ENCODE results near the gene RFTN1.

RFTN1 gene

DNA sequence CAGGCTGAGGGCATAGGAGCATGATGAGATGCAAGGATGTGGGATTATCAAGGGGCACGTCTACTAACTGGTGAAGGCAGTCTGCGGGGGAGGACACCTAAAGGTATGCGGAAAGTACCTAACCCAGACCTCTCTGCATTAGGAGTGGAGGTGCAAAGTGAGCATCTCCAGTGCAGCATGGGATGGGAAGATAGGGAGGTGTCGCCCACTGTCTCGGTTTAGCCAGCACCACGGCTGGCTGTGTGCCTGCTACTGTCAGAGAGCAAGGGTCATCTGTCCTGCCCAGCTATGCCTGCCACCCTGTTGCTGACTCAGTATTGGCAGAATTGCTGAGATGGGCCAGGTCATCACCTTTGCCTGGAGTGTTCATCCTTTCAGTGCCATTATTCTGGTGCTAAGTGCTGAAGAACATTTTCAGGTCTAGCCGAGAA is 208.4 kb downstream of the RFTN1 start:
- peak in 1 of 2 donors; percentile 35 for DNase-seq (ENCODE audit: low read depth in 2 of 2)

DNA sequence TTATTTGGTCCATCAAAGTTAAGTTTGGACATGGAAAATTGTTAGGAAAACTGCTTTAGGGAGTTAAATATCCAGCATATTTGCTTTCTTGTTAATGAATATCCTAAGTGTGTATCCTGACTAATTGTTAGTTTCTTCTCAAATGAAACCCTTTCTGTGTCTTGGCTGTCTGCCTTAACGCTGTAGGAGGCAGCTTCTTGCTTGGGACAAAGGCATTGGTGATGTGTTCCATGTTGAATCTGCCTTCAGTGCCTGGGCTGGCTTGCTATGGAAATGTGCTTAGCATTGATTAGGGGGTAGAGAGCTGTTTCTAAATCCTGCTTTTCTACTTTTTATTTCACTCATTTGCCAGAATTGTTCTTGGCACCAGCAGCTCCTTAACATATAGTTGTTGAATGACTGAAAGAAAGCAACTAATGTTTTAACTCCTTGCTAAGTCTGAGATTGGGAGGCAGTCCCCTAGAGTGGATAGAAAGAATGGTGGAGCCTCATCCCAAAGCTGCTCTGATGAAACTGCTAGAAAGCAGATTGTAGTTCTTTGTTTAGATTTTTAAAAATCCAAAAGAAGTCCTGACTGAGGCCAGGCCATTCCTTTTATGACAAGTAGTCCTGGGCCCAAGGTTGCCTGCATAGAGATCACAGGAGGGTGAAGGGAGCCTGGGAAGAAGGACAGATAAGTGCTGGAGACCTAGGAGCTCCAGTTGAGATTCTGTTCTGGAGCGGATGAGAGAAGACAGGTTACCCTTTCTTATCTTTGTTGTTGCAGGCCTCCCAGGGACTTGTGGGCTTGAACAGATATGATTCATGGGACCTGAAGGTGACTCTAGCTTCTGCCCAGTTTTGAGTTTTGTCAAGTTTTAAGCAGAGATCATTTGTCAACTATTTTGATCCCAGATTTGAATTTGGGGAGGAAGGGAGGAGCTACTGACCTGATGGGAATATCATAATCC is 209.2 kb downstream of the RFTN1 start:
- no peak for DNase-seq (ENCODE audit: low read depth in 2 of 2)

- no peak for DNase-seq (ENCODE audit: low read depth in 2 of 2)
These were observed 210.4 kb downstream of the RFTN1 start for GRCh38 chr3:16303037-16303575.

- no peak for DNase-seq (ENCODE audit: low read depth in 2 of 2)
These were observed 211.3 kb downstream of the RFTN1 start for GRCh38 chr3:16302082-16302631.

- no peak for DNase-seq (ENCODE audit: low read depth in 2 of 2)
These were observed 212.0 kb downstream of the RFTN1 start for GRCh38 chr3:16301507-16301906.

GRCh38 chr3:16300881-16301359 is 212.6 kb downstream of the RFTN1 start:
- no peak for DNase-seq (ENCODE audit: low read depth in 2 of 2)

GRCh38 chr3:16300307-16300706 is 213.2 kb downstream of the RFTN1 start:
- no peak for DNase-seq (ENCODE audit: low read depth in 2 of 2)

DNA sequence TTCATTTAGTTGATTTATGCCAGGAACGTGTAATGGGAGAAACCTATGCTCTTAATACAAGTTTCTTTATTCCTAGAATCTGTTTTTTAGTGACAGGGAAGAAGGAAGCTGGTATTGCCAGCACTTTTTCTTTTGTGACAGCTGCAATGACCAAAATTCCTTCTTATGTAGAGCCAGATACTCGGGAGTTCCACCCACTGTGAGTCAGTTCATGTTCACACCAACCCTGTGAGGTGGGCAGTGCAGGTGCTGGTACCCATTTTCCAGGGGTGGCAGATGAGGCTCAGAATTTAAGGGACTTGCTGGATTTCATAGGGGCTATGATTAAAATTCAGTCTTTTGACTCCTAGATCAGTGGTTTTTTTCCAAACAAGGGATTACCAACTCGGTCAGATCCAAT is 213.8 kb downstream of the RFTN1 start:
- no peak for DNase-seq (ENCODE audit: low read depth in 2 of 2)

GRCh38 chr3:16298891-16299290 is 214.6 kb downstream of the RFTN1 start:
- DNase-seq (ENCODE audit: low read depth in 2 of 2), result no peak

- no peak for DNase-seq (ENCODE audit: low read depth in 2 of 2)
These were observed 215.3 kb downstream of the RFTN1 start for GRCh38 chr3:16297997-16298885.

DNA sequence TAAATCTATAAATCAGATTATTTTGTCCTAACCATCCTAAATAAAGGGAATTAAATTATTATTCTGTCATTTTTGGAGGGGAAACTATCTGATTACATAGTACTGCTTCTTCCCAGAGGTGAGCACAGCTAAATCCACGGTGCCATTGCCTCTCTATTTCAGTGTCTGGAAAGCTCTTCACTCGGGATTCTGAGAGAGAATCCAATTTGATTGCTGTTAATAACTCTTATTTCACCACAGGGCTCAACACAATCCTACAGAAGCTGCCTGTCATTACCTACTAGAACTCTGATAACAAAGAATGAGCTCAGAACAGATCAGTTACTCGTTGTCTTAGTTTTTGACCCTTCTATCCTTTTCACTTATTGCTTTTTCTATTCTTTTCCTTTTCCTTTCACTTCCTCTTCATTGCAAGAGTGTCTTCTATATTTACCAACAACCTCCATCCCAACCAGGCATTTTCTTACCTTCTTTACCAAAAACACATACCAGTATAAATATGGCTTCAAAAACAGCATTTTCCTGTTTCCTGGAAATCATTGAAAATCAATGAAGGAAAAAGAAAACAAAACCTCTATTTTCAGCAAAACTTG is 218.1 kb downstream of the RFTN1 start:
- DNase-seq (ENCODE audit: low read depth in 2 of 2), result no peak

DNA sequence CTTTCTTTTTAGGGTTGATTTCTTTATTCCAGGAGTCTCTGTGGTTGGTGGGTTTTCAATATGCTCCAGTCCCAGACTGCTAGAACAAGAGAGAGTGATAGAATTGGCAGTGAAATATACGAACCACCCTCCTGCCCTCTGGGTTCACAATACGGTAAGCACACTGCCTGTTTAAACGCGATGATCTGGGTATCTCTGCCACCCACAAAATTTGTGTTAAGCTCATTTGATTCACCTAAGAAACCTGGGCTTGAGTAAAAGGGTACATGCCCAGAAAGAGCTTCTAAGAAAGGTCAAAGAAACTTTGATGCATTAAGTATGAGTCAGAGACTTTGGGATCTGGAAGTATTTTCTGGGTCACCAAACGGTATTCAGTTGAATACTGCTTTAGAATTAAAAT is 218.7 kb downstream of the RFTN1 start:
- DNase-seq (ENCODE audit: low read depth in 2 of 2), result no peak

- no peak for DNase-seq (ENCODE audit: low read depth in 2 of 2)
These were observed 222.7 kb downstream of the RFTN1 start for GRCh38 chr3:16290827-16291196.

DNA sequence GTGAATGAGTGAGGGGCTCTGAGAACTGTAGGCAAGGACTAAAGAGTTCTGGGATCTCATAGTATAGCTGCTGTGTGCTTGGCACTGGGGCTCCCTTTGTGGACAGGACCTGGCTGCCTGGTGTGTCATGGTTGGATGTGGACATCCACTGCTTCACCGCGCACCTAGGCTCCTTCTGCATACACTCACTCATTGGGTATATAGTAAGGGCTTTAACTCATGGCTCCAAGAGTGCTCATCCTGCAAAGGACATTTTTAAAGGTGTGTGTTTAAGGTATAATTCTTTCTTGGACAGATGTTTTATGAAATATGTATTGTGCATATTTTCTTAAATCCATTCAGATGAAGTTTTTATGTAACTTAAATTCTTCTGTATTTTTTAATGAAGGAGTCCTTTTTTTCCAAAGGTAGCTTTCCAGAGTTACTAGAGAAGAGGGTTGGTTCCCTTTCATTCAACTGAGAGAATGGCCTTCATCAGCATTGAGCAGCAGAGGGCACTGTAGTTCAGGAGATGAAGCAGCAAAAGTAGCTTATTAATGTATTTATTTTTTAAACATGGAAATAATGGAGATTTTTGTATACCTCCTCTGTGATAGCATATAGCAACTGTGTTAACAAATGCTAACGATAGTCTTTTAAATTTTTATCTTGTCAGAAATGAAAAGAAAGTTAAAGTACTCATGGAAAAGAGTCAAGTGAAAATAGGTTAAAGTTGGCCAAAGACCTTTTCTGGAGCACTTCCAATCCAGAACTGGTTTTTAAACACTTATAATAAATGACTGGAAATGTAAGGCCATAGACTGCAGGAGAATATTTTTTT is 223.3 kb downstream of the RFTN1 start:
- DNase-seq (ENCODE audit: low read depth in 2 of 2), result no peak

DNA sequence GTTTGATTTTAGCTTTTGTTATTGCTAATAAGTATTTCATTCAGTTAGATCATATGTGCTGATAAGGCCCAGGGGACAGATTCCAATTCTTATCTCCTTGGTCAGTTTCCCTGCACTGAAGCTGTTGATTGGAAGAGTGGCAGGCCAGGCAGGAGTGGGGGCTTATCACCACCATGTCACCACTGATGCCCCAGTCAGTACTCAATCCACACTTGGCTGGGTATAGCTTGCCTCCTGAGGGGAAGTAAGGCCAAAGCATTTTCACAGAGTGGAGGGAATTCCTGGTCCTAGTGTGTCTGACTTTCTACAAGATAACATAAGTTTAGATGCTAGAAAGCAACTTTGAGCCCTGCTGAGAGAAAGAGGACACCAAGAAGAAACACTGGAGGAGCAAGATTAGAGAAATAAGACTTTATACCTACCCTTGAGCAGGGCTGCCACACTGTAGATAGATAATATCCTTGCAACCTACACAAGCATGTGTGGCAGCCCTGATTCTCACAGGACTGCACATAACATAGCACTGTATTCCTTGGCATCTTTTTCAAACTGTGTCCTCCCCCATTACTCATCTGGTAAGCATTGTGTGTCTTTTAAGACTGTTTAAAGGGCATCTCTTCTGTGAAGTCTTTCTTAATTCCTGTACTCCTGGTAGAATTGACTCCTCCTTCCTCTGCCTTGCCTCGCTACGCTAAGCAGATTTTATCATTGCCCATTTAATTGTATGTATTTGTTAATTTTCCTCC is 224.2 kb downstream of the RFTN1 start:
- no peak for DNase-seq (ENCODE audit: low read depth in 2 of 2)

DNA sequence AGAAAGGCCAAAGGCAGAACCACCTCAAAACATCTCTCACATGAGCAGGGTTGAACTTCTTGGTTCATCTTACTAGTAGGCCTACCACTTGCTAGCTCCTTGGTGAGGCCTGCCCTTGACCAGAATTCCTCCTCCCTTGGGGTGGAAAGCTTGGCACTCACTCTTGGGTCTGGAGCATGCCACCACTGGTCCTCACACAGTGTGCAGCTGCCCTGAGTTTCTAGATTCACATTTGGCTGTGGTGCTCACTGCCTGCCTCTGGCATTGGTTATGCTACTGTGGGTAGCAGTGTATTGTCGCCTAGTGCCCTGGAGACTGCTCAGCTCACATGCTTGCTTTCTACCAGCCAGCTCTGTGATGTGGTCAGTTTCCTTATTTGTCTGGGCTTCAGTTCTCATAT is 224.8 kb downstream of the RFTN1 start:
- no peak for DNase-seq (ENCODE audit: low read depth in 2 of 2)

- DNase-seq (ENCODE audit: low read depth in 2 of 2), result no peak
These were observed 226.6 kb downstream of the RFTN1 start for GRCh38 chr3:16286751-16287543.

GRCh38 chr3:16286161-16286560 is 227.3 kb downstream of the RFTN1 start:
- DNase-seq (ENCODE audit: low read depth in 2 of 2), result peak; percentile 65

DNA sequence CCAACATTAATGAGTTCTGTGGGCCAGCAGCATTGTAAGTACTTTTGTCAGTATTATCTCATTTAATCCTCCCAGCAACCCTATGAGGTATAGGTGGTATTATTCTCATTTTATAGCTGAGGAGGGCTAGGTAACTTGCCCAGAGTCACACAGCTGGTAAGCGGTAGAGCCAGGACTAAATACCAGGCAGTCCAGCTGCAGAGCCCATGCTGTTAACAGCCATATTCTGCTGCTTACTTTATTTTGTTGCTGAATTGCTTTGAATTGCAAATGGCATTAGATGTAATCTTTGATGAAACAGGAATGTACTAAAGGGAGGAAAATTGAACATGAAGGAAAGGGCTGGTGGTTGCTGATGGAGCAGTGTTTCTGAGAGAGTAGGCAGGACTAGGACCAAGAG is 228.9 kb downstream of the RFTN1 start:
- DNase-seq (ENCODE audit: low read depth in 2 of 2), result no peak

Data from stimulated activated CD4-positive, alpha-beta T cell treated with anti-CD3 and anti-CD28 coated beads, Interleukin-15, amount 100 ng/mL, for 48 hours (primary cell).